Measurements from ENCODE around the gene SHCBP1. TPM values are rescaled to one million over a fixed set of nuclear protein-coding genes. Genes with fewer than 3 reads are reported as not detected.

SHCBP1 gene, protein sequence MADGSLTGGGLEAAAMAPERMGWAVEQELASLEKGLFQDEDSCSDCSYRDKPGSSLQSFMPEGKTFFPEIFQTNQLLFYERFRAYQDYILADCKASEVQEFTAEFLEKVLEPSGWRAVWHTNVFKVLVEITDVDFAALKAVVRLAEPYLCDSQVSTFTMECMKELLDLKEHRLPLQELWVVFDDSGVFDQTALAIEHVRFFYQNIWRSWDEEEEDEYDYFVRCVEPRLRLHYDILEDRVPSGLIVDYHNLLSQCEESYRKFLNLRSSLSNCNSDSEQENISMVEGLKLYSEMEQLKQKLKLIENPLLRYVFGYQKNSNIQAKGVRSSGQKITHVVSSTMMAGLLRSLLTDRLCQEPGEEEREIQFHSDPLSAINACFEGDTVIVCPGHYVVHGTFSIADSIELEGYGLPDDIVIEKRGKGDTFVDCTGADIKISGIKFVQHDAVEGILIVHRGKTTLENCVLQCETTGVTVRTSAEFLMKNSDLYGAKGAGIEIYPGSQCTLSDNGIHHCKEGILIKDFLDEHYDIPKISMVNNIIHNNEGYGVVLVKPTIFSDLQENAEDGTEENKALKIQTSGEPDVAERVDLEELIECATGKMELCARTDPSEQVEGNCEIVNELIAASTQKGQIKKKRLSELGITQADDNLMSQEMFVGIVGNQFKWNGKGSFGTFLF
- total RNA-seq, result 1 to 10 TPM; 2.2 to 3.6 (median 3.5) TPM
- 2.2 TPM for total RNA-seq (2013)

DNA sequence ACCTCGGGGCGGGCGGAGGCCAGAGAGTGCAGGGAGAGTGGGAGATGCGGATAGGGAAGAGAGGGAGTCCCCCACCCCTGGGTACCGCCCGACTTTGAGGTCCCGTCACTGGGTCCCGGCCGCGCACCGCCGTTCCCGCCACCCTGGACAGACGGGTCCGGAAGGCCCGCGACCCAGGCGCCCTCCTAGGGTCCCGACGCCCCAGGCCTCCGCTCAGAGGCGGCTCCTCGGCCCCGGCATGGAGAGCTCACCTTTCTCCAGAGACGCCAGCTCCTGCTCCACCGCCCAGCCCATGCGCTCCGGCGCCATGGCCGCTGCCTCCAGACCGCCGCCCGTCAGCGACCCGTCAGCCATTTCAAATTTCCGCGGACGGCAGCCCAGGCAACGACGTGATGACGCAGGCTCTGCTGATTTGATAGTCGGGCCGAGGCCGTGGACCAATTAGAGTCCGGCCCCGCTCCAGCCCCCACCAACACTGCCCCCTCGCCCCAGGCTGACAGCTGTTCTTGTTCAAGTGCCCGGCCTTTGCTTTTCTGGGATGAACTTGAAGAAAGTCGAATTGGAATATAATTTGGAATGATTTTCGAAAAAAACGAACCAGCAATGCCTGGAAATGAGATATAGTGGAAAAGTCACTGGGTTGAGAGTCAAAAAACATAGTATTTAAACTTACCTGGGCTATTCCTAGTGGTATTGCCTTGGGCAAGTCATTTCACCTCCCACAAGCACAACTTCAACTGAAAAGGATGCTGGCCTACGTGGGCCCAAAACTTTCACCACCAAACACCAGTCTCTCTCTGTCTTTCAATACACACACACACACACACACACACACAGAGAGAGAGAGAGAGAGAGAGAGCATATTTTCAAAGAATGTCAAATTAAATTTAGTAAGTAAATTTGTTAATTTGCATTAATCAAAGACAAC is at the start of gene SHCBP1:
SHCBP1 (minus strand) TSS at position 374 of the 928 bp plus-strand sequence; CDS start at position 354, 20 bp downstream.
- H3K4me3 Mint-ChIP-seq, result peak within 1 kb of the TSS; percentile 95
- ATAC-seq, result peak; percentile 90 to 96 (median 96)
- no peaks in the 10 kb centered on the region for H3K27me3 Mint-ChIP-seq (ENCODE audit: low read depth in 2 of 2)
- under 1% methylated on average over 50 of the region's 52 CpGs for WGBS (ENCODE audit: insufficient coverage)
- H3K4me1 Mint-ChIP-seq, result peaks cover 18 to 22% of the 10 kb centered on the region in 2 donors
- peak within 1 kb of the TSS; percentile 77 to 89 for H3K27ac Mint-ChIP-seq
- Histone ChIP-seq H3K4me1 (ENCODE audit: control insufficient read depth, insufficient read depth, low read length) (peaks cover 9% of the 10 kb centered on the region), H3K36me3 (ENCODE audit: control insufficient read depth, insufficient read depth, low read length) (no peaks in the 10 kb centered on the region), H3K9me3 (ENCODE audit: control insufficient read depth, insufficient read depth, low read length) (no peaks in the 10 kb centered on the region), H3K27ac (ENCODE audit: low read length) (no peak within 1 kb of the TSS), H3K4me3 (ENCODE audit: low read length) (peak within 1 kb of the TSS; percentile 41), H3K27me3 (ENCODE audit: control insufficient read depth, insufficient read depth, low read length) (no peaks in the 10 kb centered on the region)
- intact Hi-C loops (cut with micrococcal nuclease), result loop anchor here (2.0 kb wide), 1 partner anchor 68 kb away; the partner anchor contains the start of genes ORC6 and VPS35
- TF ChIP-seq, protein P1, sequence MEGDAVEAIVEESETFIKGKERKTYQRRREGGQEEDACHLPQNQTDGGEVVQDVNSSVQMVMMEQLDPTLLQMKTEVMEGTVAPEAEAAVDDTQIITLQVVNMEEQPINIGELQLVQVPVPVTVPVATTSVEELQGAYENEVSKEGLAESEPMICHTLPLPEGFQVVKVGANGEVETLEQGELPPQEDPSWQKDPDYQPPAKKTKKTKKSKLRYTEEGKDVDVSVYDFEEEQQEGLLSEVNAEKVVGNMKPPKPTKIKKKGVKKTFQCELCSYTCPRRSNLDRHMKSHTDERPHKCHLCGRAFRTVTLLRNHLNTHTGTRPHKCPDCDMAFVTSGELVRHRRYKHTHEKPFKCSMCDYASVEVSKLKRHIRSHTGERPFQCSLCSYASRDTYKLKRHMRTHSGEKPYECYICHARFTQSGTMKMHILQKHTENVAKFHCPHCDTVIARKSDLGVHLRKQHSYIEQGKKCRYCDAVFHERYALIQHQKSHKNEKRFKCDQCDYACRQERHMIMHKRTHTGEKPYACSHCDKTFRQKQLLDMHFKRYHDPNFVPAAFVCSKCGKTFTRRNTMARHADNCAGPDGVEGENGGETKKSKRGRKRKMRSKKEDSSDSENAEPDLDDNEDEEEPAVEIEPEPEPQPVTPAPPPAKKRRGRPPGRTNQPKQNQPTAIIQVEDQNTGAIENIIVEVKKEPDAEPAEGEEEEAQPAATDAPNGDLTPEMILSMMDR (IDR thresholded peaks at IDR 0.05), result no peak
- peak; percentile 60 to 77 for DNase-seq
- H3K36me3 Mint-ChIP-seq, result no peaks in the 10 kb centered on the region
- no peaks in the 10 kb centered on the region for H3K9me3 Mint-ChIP-seq

DNA sequence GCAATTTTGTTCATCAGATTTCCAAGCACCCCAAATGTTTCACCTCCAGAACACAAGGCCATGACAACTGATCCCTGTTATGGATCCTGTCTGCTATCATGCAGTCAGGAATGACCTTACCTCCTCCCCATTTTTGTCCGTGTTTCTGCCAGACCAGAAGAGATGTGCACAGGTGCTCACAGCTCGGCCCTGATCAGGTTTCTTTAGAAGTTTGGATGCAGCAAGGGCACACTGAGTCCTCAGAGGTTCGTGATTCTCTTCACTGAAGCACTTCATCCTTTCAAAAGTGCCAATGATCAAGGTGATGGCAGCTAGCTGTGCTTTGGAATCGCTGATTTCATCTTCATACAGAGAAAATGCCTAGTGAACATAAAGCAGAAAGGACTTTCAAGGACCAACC is 40.9 kb upstream of the SHCBP1 start:
- Mint-ChIP-seq H3K4me1 (peaks cover 0 to 8% of the 10 kb centered on the region in 2 donors), H3K9me3 (no peaks in the 10 kb centered on the region), H3K27me3 (ENCODE audit: low read depth in 2 of 2) (no peaks in the 10 kb centered on the region), H3K27ac (no peak overlapping the region), H3K36me3 (peaks cover 12% of the 10 kb centered on the region), H3K4me3 (no peak overlapping the region)
- Histone ChIP-seq H3K36me3 (ENCODE audit: control insufficient read depth, insufficient read depth, low read length) (peaks cover 48% of the 10 kb centered on the region), H3K27ac (ENCODE audit: low read length) (no peak overlapping the region), H3K4me1 (ENCODE audit: control insufficient read depth, insufficient read depth, low read length) (no peaks in the 10 kb centered on the region), H3K27me3 (ENCODE audit: control insufficient read depth, insufficient read depth, low read length) (no peaks in the 10 kb centered on the region), H3K9me3 (ENCODE audit: control insufficient read depth, insufficient read depth, low read length) (no peaks in the 10 kb centered on the region), H3K4me3 (ENCODE audit: low read length) (no peak overlapping the region)
- DNase-seq (no peak), ATAC-seq (no peak)
- intact Hi-C loops (cut with micrococcal nuclease), result no loop called here
- TF ChIP-seq, protein P1 (IDR thresholded peaks at IDR 0.05), result no peak
- WGBS (ENCODE audit: insufficient coverage), result 75% methylated on average over 4 of the region's 4 CpGs

DNA sequence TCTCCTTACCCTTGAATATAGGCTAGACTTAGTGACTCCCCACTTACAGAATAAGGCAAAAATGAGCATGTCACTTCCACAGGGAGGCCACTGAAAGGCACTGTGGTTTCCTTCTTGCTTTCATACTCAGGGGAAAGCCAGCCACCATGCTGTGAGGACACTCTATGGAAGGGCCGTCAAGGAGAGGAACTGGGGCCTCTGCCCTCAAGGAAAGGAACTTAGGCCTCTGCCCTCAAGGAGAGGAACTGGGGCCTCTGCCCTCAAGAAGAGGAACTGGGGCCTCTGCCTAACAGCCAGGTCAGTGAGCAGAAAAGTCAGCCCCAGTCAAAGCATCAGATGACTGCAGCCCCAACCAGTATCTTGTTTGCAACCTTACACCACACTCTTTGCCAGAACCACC is 37.7 kb upstream of the SHCBP1 start:
- Mint-ChIP-seq H3K9me3 (no peaks in the 10 kb centered on the region), H3K4me3 (no peak overlapping the region), H3K36me3 (peaks cover 12% of the 10 kb centered on the region), H3K4me1 (peaks cover 0 to 8% of the 10 kb centered on the region in 2 donors), H3K27ac (peak overlapping the region; percentile 19 to 44), H3K27me3 (ENCODE audit: low read depth in 2 of 2) (no peaks in the 10 kb centered on the region)
- no peaks in the 10 kb centered on the region for H3K27me3 ChIP-seq (ENCODE audit: control insufficient read depth, insufficient read depth, low read length)
- H3K9me3 ChIP-seq (ENCODE audit: control insufficient read depth, insufficient read depth, low read length), result no peaks in the 10 kb centered on the region
- TF ChIP-seq, protein P1 (IDR thresholded peaks at IDR 0.05), result no peak
- no peaks in the 10 kb centered on the region for H3K4me1 ChIP-seq (ENCODE audit: control insufficient read depth, insufficient read depth, low read length)
- WGBS (ENCODE audit: insufficient coverage), result 5% methylated on average over 1 of the region's 1 CpG
- peaks cover 32% of the 10 kb centered on the region for H3K36me3 ChIP-seq (ENCODE audit: control insufficient read depth, insufficient read depth, low read length)
- intact Hi-C loops (cut with micrococcal nuclease), result no loop called here
- H3K4me3 ChIP-seq (ENCODE audit: low read length), result no peak overlapping the region
- ATAC-seq, result peak; percentile 29 to 82 (median 50)
- DNase-seq, result peak in 1 of 2 donors; percentile 15
- no peak overlapping the region for H3K27ac ChIP-seq (ENCODE audit: low read length)

Measured in natural killer cell (primary cell).